Ascending aorta (tissue), 2 donors: Measurements from ENCODE around the gene TP53TG5. TPM values are rescaled to one million over a fixed set of nuclear protein-coding genes. Genes with fewer than 3 reads are reported as not detected.
"Not testable (repeated sequence)": the region's sequence is repeated elsewhere in the genome, so short reads cannot be mapped to it uniquely, and the experiment has no call there.

Experiments
- DNase-seq, 2 donors: peaks; one replicate each; pipeline ENCODE4 v3.0.0-alpha.2; 2019; ENCODE audit warnings: low spot score in 2 of 2
- H3K27ac ChIP-seq, 2 donors: fragments of 200-600 bp; sonication (generic); one replicate each; pipeline ENCODE4 v1.5.1; 2016 to 2017; ENCODE audit warnings: mild to moderate bottlenecking in 1 of 2
- H3K27me3 ChIP-seq: fragments of 200-600 bp; sonication (generic); one replicate; pipeline ENCODE4 v1.5.1; 2017
- H3K36me3 ChIP-seq, 2 donors: fragments of 200-600 bp; sonication (generic); one replicate each; pipeline ENCODE4 v1.5.1; 2016
- H3K4me1 ChIP-seq, 2 donors: fragments of 200-600 bp; sonication (generic); one replicate each; pipeline ENCODE4 v1.5.1; 2016 to 2017; ENCODE audit warnings: mild to moderate bottlenecking in 1 of 2
- H3K4me3 ChIP-seq, 2 donors: fragments of 200-600 bp; sonication (generic); one replicate each; pipeline ENCODE4 v1.5.1; 2016 to 2017; ENCODE audit warnings: mild to moderate bottlenecking in 1 of 2
- H3K9me3 ChIP-seq, 2 donors: fragments of 200-600 bp; sonication (generic); one replicate each; pipeline ENCODE4 v1.5.1; 2016
- intact Hi-C: fragments of 100-400 bp; cut with DNase I; formaldehyde crosslinking; loops from one replicate; pipeline ENCODE4 v1.15.1; 2023
- total RNA-seq: library from RNA; depleted of rRNA; stranded (reverse); fragments of >200 nt; gene quantifications from one replicate; pipeline ENCODE4 v1.1.0, GENCODE V29; 2016
- TF ChIP-seq, protein P1 (sequence below), 3 experiments: fragments of 200-600 bp in 2 of 3; fragments of 450-650 bp in 1 of 3; sonication (generic) in 2 of 3; IDR thresholded peaks; one replicate each; pipeline ENCODE4 v1.5.1; 2016 to 2019; ENCODE audit warnings: antibody characterized with exemption in 3 of 3, mild to moderate bottlenecking in 1 of 3, moderate library complexity in 1 of 3

TP53TG5 gene
- total RNA-seq, 1 donor from 2014 or later = not detected

DNA sequence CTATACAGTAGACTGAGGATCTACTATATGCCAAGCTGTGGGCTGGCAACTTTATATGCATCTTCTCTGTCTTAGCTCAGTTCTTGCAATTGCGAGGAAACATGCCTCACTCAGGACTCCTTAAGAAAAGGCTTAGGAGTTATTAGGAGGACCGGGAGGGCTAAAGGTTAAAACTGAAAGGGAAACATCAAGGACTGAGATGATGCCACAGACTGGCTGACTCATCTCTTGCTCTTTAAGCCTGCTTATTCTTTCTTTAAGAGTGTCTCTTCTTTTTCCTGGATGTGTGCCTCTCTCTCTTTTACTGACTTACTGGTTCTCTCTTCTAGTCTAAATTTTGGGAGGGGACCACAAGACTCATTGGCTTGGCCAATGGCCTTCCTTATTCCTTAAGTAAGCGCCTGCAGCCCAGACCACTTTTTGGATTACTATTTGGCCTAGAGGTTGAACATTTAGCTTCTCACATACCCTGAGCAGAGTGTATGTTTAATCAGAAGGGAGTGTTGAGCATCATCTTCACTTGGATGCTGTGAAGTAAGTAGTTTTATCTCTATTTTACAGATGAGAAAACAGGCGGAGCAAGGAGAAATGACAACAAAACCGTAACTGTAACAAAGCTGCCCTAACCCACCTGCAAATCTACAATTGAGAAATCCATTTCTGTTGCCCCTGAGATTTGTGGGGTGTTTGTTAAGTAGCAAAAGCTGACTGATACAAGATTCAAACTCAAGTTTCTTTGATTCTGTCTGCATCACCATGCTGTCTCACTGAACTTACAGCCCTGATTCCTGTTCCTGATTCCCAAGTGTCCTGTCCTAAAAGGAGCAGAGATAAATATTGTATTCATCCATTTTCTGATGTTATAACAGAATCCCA is 22.7 kb downstream of the TP53TG5 start:
- Histone ChIP-seq H3K36me3 (no peaks in the 10 kb centered on the region), H3K4me1 (peaks cover 4 to 24% of the 10 kb centered on the region in 2 donors), H3K4me3 (no peak overlapping the region), H3K27me3 (no peaks in the 10 kb centered on the region), H3K9me3 (no peaks in the 10 kb centered on the region), H3K27ac (no peak overlapping the region)
- TF ChIP-seq, protein P1, sequence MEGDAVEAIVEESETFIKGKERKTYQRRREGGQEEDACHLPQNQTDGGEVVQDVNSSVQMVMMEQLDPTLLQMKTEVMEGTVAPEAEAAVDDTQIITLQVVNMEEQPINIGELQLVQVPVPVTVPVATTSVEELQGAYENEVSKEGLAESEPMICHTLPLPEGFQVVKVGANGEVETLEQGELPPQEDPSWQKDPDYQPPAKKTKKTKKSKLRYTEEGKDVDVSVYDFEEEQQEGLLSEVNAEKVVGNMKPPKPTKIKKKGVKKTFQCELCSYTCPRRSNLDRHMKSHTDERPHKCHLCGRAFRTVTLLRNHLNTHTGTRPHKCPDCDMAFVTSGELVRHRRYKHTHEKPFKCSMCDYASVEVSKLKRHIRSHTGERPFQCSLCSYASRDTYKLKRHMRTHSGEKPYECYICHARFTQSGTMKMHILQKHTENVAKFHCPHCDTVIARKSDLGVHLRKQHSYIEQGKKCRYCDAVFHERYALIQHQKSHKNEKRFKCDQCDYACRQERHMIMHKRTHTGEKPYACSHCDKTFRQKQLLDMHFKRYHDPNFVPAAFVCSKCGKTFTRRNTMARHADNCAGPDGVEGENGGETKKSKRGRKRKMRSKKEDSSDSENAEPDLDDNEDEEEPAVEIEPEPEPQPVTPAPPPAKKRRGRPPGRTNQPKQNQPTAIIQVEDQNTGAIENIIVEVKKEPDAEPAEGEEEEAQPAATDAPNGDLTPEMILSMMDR (IDR thresholded peaks at IDR 0.05) = no peak
- no peak for DNase-seq
- intact Hi-C loops = no loop called here

DNA sequence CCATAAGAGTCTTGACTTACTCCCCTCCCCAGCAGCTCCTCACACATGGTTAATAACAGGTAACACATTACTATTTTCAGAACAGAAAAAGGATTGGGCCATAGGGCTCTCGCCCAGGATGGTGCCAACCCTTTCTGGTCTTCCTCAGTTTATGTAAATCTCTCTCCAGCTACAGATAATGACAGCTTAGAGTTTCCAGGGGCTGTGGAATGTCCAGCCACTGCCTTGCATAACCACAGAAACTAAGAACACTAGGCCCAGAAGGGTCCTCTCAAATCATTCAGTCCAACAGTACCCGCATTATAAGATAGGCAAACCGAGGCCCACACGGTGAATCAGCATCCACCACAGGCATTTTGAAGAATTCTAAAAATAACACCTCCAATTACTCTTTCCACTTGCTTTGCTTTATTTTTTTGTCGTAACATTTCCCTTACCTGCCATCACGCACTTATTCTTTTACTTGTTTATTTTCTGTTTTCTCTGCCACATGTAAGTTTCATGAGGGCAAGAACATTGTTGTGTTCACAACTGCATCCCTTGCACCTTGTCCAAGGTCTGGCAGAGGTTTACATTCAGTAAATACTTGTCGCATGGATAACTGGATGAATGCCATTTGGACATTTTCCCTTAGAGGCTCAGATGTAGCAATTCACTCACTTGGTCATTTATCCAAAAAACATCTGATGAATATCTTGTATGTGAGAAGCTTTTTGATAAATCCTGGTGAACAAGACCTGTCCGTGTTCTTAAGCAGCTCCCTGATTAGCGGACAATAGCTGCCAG is 23.5 kb downstream of the TP53TG5 start:
- no peak for DNase-seq
- Histone ChIP-seq H3K36me3 (no peaks in the 10 kb centered on the region), H3K4me3 (no peak overlapping the region), H3K9me3 (no peaks in the 10 kb centered on the region), H3K27me3 (no peaks in the 10 kb centered on the region), H3K4me1 (peaks cover 4 to 22% of the 10 kb centered on the region in 2 donors), H3K27ac (no peak overlapping the region)
- intact Hi-C loops = no loop called here
- TF ChIP-seq, protein P1 (IDR thresholded peaks at IDR 0.05) = no peak

GRCh38 chr20:45353746-45354145 is 24.4 kb downstream of the TP53TG5 start:
- DNase-seq = no peak
- peaks cover 6 to 14% of the 10 kb centered on the region in 2 donors for H3K4me1 ChIP-seq
- H3K9me3 ChIP-seq = no peaks in the 10 kb centered on the region
- H3K27me3 ChIP-seq = no peaks in the 10 kb centered on the region
- no peak overlapping the region for H3K4me3 ChIP-seq
- no peak overlapping the region for H3K27ac ChIP-seq
- TF ChIP-seq, protein P1 (IDR thresholded peaks at IDR 0.05) = no peak
- H3K36me3 ChIP-seq = no peaks in the 10 kb centered on the region
- intact Hi-C loops = no loop called here

- intact Hi-C loops = no loop called here
- no peak overlapping the region for H3K4me3 ChIP-seq
- H3K36me3 ChIP-seq = no peaks in the 10 kb centered on the region
- no peaks in the 10 kb centered on the region for H3K27me3 ChIP-seq
- TF ChIP-seq, protein P1 (IDR thresholded peaks at IDR 0.05) = no peak
- peaks cover 4 to 6% of the 10 kb centered on the region in 2 donors for H3K4me1 ChIP-seq
- no peak for DNase-seq
- no peak overlapping the region for H3K27ac ChIP-seq
- no peaks in the 10 kb centered on the region for H3K9me3 ChIP-seq
These were observed 25.4 kb downstream of the TP53TG5 start for GRCh38 chr20:45352729-45353128.

- H3K9me3 ChIP-seq, intact Hi-C loops, H3K36me3 ChIP-seq, H3K4me3 ChIP-seq, H3K27ac ChIP-seq, H3K27me3 ChIP-seq, DNase-seq: not testable (repeated sequence)
- peaks cover 9 to 15% of the 10 kb centered on the region in 2 donors for H3K4me1 ChIP-seq
These were observed 27.3 kb downstream of the TP53TG5 start for GRCh38 chr20:45350795-45351194.

DNA sequence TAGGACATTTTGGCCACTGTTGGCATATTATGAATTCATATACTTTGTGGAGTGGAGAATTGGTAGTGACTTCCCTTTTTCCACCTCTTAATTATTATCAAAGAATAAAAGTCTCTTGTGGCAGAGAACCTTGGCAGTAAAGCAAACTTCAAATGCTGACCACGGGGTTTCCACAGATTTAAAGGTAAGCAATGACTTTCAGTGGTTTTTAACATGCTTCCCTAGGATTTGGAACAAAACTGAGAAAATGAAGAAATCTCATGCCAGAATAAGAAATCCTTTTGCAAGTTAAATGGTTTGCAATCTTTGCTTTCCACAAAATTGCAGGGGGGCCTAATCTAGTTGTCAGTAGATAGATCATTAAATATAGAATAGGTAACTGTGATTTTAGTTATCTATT is 27.9 kb downstream of the TP53TG5 start:
- no peak for DNase-seq
- intact Hi-C loops = no loop called here
- no peaks in the 10 kb centered on the region for H3K36me3 ChIP-seq
- peak overlapping the region in 1 of 2 donors; percentile 96 for H3K27ac ChIP-seq
- TF ChIP-seq, protein P1 (IDR thresholded peaks at IDR 0.05) = no peak
- no peak overlapping the region for H3K4me3 ChIP-seq
- H3K9me3 ChIP-seq = no peaks in the 10 kb centered on the region
- no peaks in the 10 kb centered on the region for H3K27me3 ChIP-seq
- H3K4me1 ChIP-seq = peaks cover 14 to 20% of the 10 kb centered on the region in 2 donors
